Measurements from ENCODE around the gene PTPRR. TPM values are rescaled to one million over a fixed set of nuclear protein-coding genes. Genes with fewer than 3 reads are reported as not detected.

The PTPRR gene
- total and polyA plus RNA-seq, 11 donors, result 0.21 to 1.0 (median 0.40) TPM; not detected in 1

- intact Hi-C loops (cut with DNase I), result no loop called here
- TF ChIP-seq POLR2A (IDR thresholded peaks at IDR 0.05) (no peak), CTCF (IDR thresholded peaks at IDR 0.05) (no peak)
- Histone ChIP-seq H3K4me1 (no peaks in the 10 kb centered on the region), H3K36me3 (no peaks in the 10 kb centered on the region), H3K27me3 (no peaks in the 10 kb centered on the region), H3K4me3 (no peak overlapping the region), H3K9me3 (no peaks in the 10 kb centered on the region), H3K27ac (no peak overlapping the region)
- ATAC-seq (no peak), DNase-seq (no peak)
- WGBS, 4 donors, result 68 to 90% (median 88%) methylated on average over 4 of the region's 4 CpGs
These were observed 12.6 kb upstream of the PTPRR start for GRCh38 chr12:70933133-70933532.

GRCh38 chr12:70929029-70929428, 8.5 kb upstream of the PTPRR start:
- no peak overlapping the region for H3K27ac ChIP-seq
- no peak overlapping the region for H3K4me3 ChIP-seq
- ATAC-seq (no peak), DNase-seq (no peak)
- no peaks in the 10 kb centered on the region for H3K4me1 ChIP-seq
- H3K27me3 ChIP-seq, result no peaks in the 10 kb centered on the region
- H3K9me3 ChIP-seq, result no peaks in the 10 kb centered on the region
- intact Hi-C loops (cut with DNase I), result no loop called here
- H3K36me3 ChIP-seq, result no peaks in the 10 kb centered on the region
- TF ChIP-seq POLR2A (IDR thresholded peaks at IDR 0.05), result no peak
- TF ChIP-seq CTCF (IDR thresholded peaks at IDR 0.05), result no peak

GRCh38 chr12:70928071-70928470, 7.5 kb upstream of the PTPRR start:
- no peak for ATAC-seq
- no peak for TF ChIP-seq POLR2A (IDR thresholded peaks at IDR 0.05)
- no peak for TF ChIP-seq CTCF (IDR thresholded peaks at IDR 0.05)
- intact Hi-C loops (cut with DNase I), result no loop called here

GRCh38 chr12:70927356-70927755, 6.8 kb upstream of the PTPRR start:
- no peak for ATAC-seq
- H3K36me3 ChIP-seq, result no peaks in the 10 kb centered on the region
- DNase-seq, result no peak
- H3K9me3 ChIP-seq, result no peaks in the 10 kb centered on the region
- no peaks in the 10 kb centered on the region for H3K4me1 ChIP-seq
- TF ChIP-seq CTCF (IDR thresholded peaks at IDR 0.05) (no peak), POLR2A (IDR thresholded peaks at IDR 0.05) (no peak)
- 78 to 83% (median 81%) methylated on average over 2 of the region's 2 CpGs for WGBS, 4 donors
- H3K27ac ChIP-seq, result no peak overlapping the region
- no peak overlapping the region for H3K4me3 ChIP-seq
- H3K27me3 ChIP-seq, result no peaks in the 10 kb centered on the region
- intact Hi-C loops (cut with DNase I), result no loop called here

More at GRCh38 chr12:70928071-70928470, 7.5 kb upstream of the PTPRR start:
- no peaks in the 10 kb centered on the region for H3K9me3 ChIP-seq
- H3K27me3 ChIP-seq, result no peaks in the 10 kb centered on the region
- no peak overlapping the region for H3K4me3 ChIP-seq
- 90 to 94% (median 91%) methylated on average over 1 of the region's 1 CpG for WGBS, 4 donors
- no peak for DNase-seq
- no peak overlapping the region for H3K27ac ChIP-seq
- H3K36me3 ChIP-seq, result no peaks in the 10 kb centered on the region
- H3K4me1 ChIP-seq, result no peaks in the 10 kb centered on the region

Measured in heart left ventricle (tissue), 16 donors.